ENCODE results near the gene SPACA1. TPM values are rescaled to one million over a fixed set of nuclear protein-coding genes. Genes with fewer than 3 reads are reported as not detected.
"Not testable (repeated sequence)": the region's sequence is repeated elsewhere in the genome, so short reads cannot be mapped to it uniquely, and the experiment has no call there.

The SPACA1 gene
- not detected for total RNA-seq (2021; ENCODE audit: unreplicated experiment)
- polyA plus RNA-seq (2012; ENCODE audit: insufficient read length) = not detected
- not detected for Bru-seq, nascent RNA
- not detected for BruChase-seq, experiment 1, labeled RNA remaining after a 2-hour chase
- not detected for BruChase-seq, experiment 2, labeled RNA remaining after a 6-hour chase
- long read RNA-seq = 0 reads

DNA sequence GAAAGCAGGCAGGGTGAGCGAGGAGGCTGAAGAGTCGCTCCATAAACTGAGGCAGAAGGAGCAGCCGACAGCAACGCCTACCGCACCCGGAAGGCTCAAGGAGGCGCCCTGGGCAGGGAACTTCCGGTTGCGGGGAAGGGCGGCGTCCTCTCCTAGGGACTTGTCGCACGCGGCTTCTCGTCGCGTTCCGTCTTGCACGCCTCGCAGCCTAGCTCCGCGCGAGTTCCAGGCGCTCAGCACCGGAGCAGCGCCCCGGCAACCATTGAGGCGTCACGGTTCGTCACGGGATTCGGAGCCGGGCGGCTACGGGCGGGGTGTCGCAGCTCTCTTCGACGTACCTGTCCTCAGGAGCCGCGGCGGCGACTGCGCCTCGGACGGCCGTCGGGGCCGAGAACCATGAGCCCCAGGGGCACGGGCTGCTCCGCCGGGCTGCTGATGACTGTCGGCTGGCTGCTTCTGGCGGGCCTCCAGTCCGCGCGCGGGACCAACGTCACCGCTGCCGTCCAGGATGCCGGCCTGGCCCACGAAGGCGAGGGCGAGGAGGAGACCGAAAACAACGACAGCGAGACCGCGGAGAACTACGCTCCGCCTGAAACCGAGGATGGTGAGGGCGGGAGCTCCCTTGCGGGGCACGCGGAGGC lies at the start of gene SPACA1:
SPACA1 (plus strand) TSS at position 332 of the 641 bp plus-strand sequence; CDS start at position 397, 65 bp downstream.
- no TSS peak for BruUV-seq (replicated peaks)
- DNase-seq (ENCODE audit: low read depth, low spot score) (no peak), ATAC-seq (no peak)
- TF ChIP-seq SIN3A (IDR thresholded peaks at IDR 0.05; ENCODE audit: borderline replicate concordance, insufficient read depth, low read depth, low read length) (no peak), REST (IDR thresholded peaks at IDR 0.05; ENCODE audit: insufficient read depth in 1 of 2, low read depth in 2 of 2, low read length in 1 of 2) (no peak), TCF7L2 (IDR thresholded peaks at IDR 0.05; ENCODE audit: low read depth, low read length) (no peak), CTCF (IDR thresholded peaks at IDR 0.05) (no peak), POLR2AphosphoS5 (IDR thresholded peaks at IDR 0.05; ENCODE audit: low read depth, low read length) (no peak)
- Histone ChIP-seq H3K27ac (ENCODE audit: low read length) (no peak within 1 kb of the TSS), H3K4me3 (ENCODE audit: low read depth in 2 of 2, low read length in 2 of 2) (no peak within 1 kb of the TSS), H3K9me3 (ENCODE audit: control insufficient read depth, insufficient read depth, low read depth, low read length) (no peaks in the 10 kb centered on the region), H3K4me1 (ENCODE audit: control insufficient read depth, insufficient read depth, low read length) (no peaks in the 10 kb centered on the region), H3K27me3 (ENCODE audit: control insufficient read depth, insufficient read depth, low read length) (no peaks in the 10 kb centered on the region), H3K36me3 (ENCODE audit: control insufficient read depth, insufficient read depth, low read length) (no peaks in the 10 kb centered on the region)
- ChIA-PET CTCF (no interaction called here), POLR2A (no interaction called here)
- in situ Hi-C loops (cut with HindIII; ENCODE audit: low pct_unique_long_range_greater_than_20kb, low sequenced_read_pairs) = no loop called here
- intact Hi-C loops (cut with micrococcal nuclease; ENCODE audit: unreplicated experiment) = no loop called here

GRCh38 chr6:88000713-88001112 lies 46.9 kb upstream of the SPACA1 start:
- POLR2A ChIA-PET = no interaction called here
- Histone ChIP-seq H3K4me1 (ENCODE audit: control insufficient read depth, insufficient read depth, low read length) (no peaks in the 10 kb centered on the region), H3K4me3 (ENCODE audit: low read depth in 2 of 2, low read length in 2 of 2) (no peak overlapping the region), H3K9me3 (ENCODE audit: control insufficient read depth, insufficient read depth, low read depth, low read length) (no peaks in the 10 kb centered on the region), H3K36me3 (ENCODE audit: control insufficient read depth, insufficient read depth, low read length) (no peaks in the 10 kb centered on the region), H3K27me3 (ENCODE audit: control insufficient read depth, insufficient read depth, low read length) (peaks cover 3% of the 10 kb centered on the region; the same call in 1 of the 2 replicates), H3K27ac (ENCODE audit: low read length) (no peak overlapping the region)
- ATAC-seq (no peak), DNase-seq (ENCODE audit: low read depth, low spot score) (no peak)
- in situ Hi-C loops (cut with HindIII; ENCODE audit: low pct_unique_long_range_greater_than_20kb, low sequenced_read_pairs) (no loop called here), intact Hi-C loops (cut with micrococcal nuclease; ENCODE audit: unreplicated experiment) (no loop called here)
- CTCF ChIA-PET = no interaction called here
- BruUV-seq (replicated peaks) = no TSS peak
- TF ChIP-seq POLR2AphosphoS5 (IDR thresholded peaks at IDR 0.05; ENCODE audit: low read depth, low read length) (no peak), REST (IDR thresholded peaks at IDR 0.05; ENCODE audit: insufficient read depth in 1 of 2, low read depth in 2 of 2, low read length in 1 of 2) (no peak), CTCF (IDR thresholded peaks at IDR 0.05) (no peak), SIN3A (IDR thresholded peaks at IDR 0.05; ENCODE audit: borderline replicate concordance, insufficient read depth, low read depth, low read length) (no peak), TCF7L2 (IDR thresholded peaks at IDR 0.05; ENCODE audit: low read depth, low read length) (no peak)

- ATAC-seq; H3K36me3 ChIP-seq (ENCODE audit: control insufficient read depth, insufficient read depth, low read length); POLR2A ChIA-PET: not testable (repeated sequence)
These were observed 46.4 kb upstream of the SPACA1 start for GRCh38 chr6:88001279-88001678.

More at GRCh38 chr6:88001279-88001678, 46.4 kb upstream of the SPACA1 start:
- H3K27ac ChIP-seq (ENCODE audit: low read length); intact Hi-C loops (cut with micrococcal nuclease; ENCODE audit: unreplicated experiment); H3K4me3 ChIP-seq (ENCODE audit: low read depth in 2 of 2, low read length in 2 of 2); H3K4me1 ChIP-seq (ENCODE audit: control insufficient read depth, insufficient read depth, low read length); H3K9me3 ChIP-seq (ENCODE audit: control insufficient read depth, insufficient read depth, low read depth, low read length); DNase-seq (ENCODE audit: low read depth, low spot score); BruUV-seq (replicated peaks); CTCF ChIA-PET; H3K27me3 ChIP-seq (ENCODE audit: control insufficient read depth, insufficient read depth, low read length); in situ Hi-C loops (cut with HindIII; ENCODE audit: low pct_unique_long_range_greater_than_20kb, low sequenced_read_pairs): not testable (repeated sequence)
